Muscle layer of duodenum (tissue), 2 donors: ENCODE results near the gene TMEM178B.

Source experiments
- H3K27ac ChIP-seq: one replicate; pipeline ENCODE4 v1.7.0; 2013; ENCODE audit warnings: mild to moderate bottlenecking, low read length
- H3K27me3 ChIP-seq: one replicate; pipeline ENCODE4 v1.7.0; 2013; ENCODE audit warnings: low read depth, mild to moderate bottlenecking, control low read depth, low read length
- H3K36me3 ChIP-seq, 2 donors: one replicate each; pipeline ENCODE4 v1.7.0; 2013; ENCODE audit warnings: low read length in 2 of 2, control low read depth in 1 of 2, mild to moderate bottlenecking in 1 of 2; ENCODE audit not compliant: insufficient read depth in 2 of 2, control insufficient read depth in 1 of 2
- H3K4me1 ChIP-seq, 2 donors: one replicate each; pipeline ENCODE4 v1.7.0; 2013; ENCODE audit warnings: low read length in 2 of 2, mild to moderate bottlenecking in 2 of 2, control low read depth in 1 of 2, moderate library complexity in 1 of 2; ENCODE audit not compliant: insufficient read depth in 2 of 2, control insufficient read depth in 1 of 2
- H3K4me3 ChIP-seq, 2 donors: one replicate each; pipeline ENCODE4 v1.7.0; 2013; ENCODE audit warnings: low read length in 2 of 2, low read depth in 1 of 2, mild to moderate bottlenecking in 1 of 2
- H3K9me3 ChIP-seq, 2 donors: one replicate each; pipeline ENCODE4 v1.7.0; 2013; ENCODE audit warnings: low read length in 2 of 2, control low read depth in 1 of 2, mild to moderate bottlenecking in 1 of 2; ENCODE audit not compliant: control insufficient read depth in 1 of 2
- donor health status: healthy.

The TMEM178B gene

GRCh38 chr7:141251957-141252356 is 178.1 kb downstream of the TMEM178B start:
- H3K27ac ChIP-seq: no peak overlapping the region
- no peaks in the 10 kb centered on the region for H3K36me3 ChIP-seq
- no peaks in the 10 kb centered on the region for H3K27me3 ChIP-seq
- peaks cover 0 to 5% of the 10 kb centered on the region in 2 donors for H3K9me3 ChIP-seq
- H3K4me1 ChIP-seq: no peaks in the 10 kb centered on the region
- no peak overlapping the region for H3K4me3 ChIP-seq

GRCh38 chr7:141257597-141257996 is 183.7 kb downstream of the TMEM178B start:
- H3K27me3 ChIP-seq: no peaks in the 10 kb centered on the region
- no peaks in the 10 kb centered on the region for H3K4me1 ChIP-seq
- no peak overlapping the region for H3K27ac ChIP-seq
- no peaks in the 10 kb centered on the region for H3K36me3 ChIP-seq
- H3K4me3 ChIP-seq: no peak overlapping the region
- peaks cover 5 to 25% of the 10 kb centered on the region in 2 donors for H3K9me3 ChIP-seq

GRCh38 chr7:141258559-141258958 is 184.7 kb downstream of the TMEM178B start:
- Histone ChIP-seq H3K4me3 (no peak overlapping the region), H3K27ac (no peak overlapping the region), H3K4me1 (no peaks in the 10 kb centered on the region), H3K36me3 (no peaks in the 10 kb centered on the region), H3K27me3 (no peaks in the 10 kb centered on the region), H3K9me3 (peaks cover 5 to 25% of the 10 kb centered on the region in 2 donors)

GRCh38 chr7:141262101-141263090 is 188.5 kb downstream of the TMEM178B start:
- Histone ChIP-seq H3K36me3 (no peaks in the 10 kb centered on the region), H3K9me3 (peaks cover 5 to 17% of the 10 kb centered on the region in 2 donors), H3K27ac (no peak overlapping the region), H3K27me3 (no peaks in the 10 kb centered on the region), H3K4me1 (no peaks in the 10 kb centered on the region), H3K4me3 (no peak overlapping the region)

- no peak overlapping the region for H3K27ac ChIP-seq
Measured at GRCh38 chr7:141263508-141263907, 189.6 kb downstream of the TMEM178B start.

GRCh38 chr7:141263983-141264382 is 190.1 kb downstream of the TMEM178B start:
- Histone ChIP-seq H3K4me3 (no peak overlapping the region), H3K36me3 (no peaks in the 10 kb centered on the region), H3K4me1 (no peaks in the 10 kb centered on the region), H3K27ac (no peak overlapping the region), H3K27me3 (no peaks in the 10 kb centered on the region), H3K9me3 (peaks cover 0 to 6% of the 10 kb centered on the region in 2 donors)

More at GRCh38 chr7:141263508-141263907, 189.6 kb downstream of the TMEM178B start:
- Histone ChIP-seq H3K27me3 (no peaks in the 10 kb centered on the region), H3K36me3 (no peaks in the 10 kb centered on the region), H3K4me3 (no peak overlapping the region), H3K9me3 (peaks cover 4 to 10% of the 10 kb centered on the region in 2 donors), H3K4me1 (no peaks in the 10 kb centered on the region)

GRCh38 chr7:141264511-141264910 is 190.6 kb downstream of the TMEM178B start:
- Histone ChIP-seq H3K27me3 (no peaks in the 10 kb centered on the region), H3K36me3 (no peaks in the 10 kb centered on the region), H3K4me1 (no peaks in the 10 kb centered on the region), H3K9me3 (peaks cover 0 to 6% of the 10 kb centered on the region in 2 donors), H3K4me3 (no peak overlapping the region), H3K27ac (no peak overlapping the region)

GRCh38 chr7:141265668-141266067 is 191.8 kb downstream of the TMEM178B start:
- no peaks in the 10 kb centered on the region for H3K4me1 ChIP-seq
- H3K36me3 ChIP-seq: no peaks in the 10 kb centered on the region
- no peaks in the 10 kb centered on the region for H3K9me3 ChIP-seq
- no peaks in the 10 kb centered on the region for H3K27me3 ChIP-seq
- no peak overlapping the region for H3K27ac ChIP-seq
- H3K4me3 ChIP-seq: no peak overlapping the region

GRCh38 chr7:141268614-141269013 is 194.8 kb downstream of the TMEM178B start:
- no peaks in the 10 kb centered on the region for H3K36me3 ChIP-seq
- H3K4me1 ChIP-seq: no peaks in the 10 kb centered on the region
- no peak overlapping the region for H3K4me3 ChIP-seq
- H3K27ac ChIP-seq: no peak overlapping the region
- no peaks in the 10 kb centered on the region for H3K27me3 ChIP-seq
- H3K9me3 ChIP-seq: no peaks in the 10 kb centered on the region

- Histone ChIP-seq H3K4me3 (no peak overlapping the region), H3K27ac (no peak overlapping the region), H3K36me3 (no peaks in the 10 kb centered on the region), H3K27me3 (no peaks in the 10 kb centered on the region), H3K4me1 (no peaks in the 10 kb centered on the region), H3K9me3 (no peaks in the 10 kb centered on the region)
Measured at GRCh38 chr7:141271451-141271850, 197.6 kb downstream of the TMEM178B start.

GRCh38 chr7:141272417-141272816 is 198.6 kb downstream of the TMEM178B start:
- H3K27ac ChIP-seq: no peak overlapping the region
- no peaks in the 10 kb centered on the region for H3K9me3 ChIP-seq
- H3K4me1 ChIP-seq: no peaks in the 10 kb centered on the region
- no peaks in the 10 kb centered on the region for H3K36me3 ChIP-seq
- no peaks in the 10 kb centered on the region for H3K27me3 ChIP-seq
- H3K4me3 ChIP-seq: no peak overlapping the region
